ENCODE results near the gene FOXJ1.

The FOXJ1 gene

GRCh38 chr17:76122431-76123190 is 18.4 kb downstream of the FOXJ1 start:
- TF ChIP-seq, protein P1, sequence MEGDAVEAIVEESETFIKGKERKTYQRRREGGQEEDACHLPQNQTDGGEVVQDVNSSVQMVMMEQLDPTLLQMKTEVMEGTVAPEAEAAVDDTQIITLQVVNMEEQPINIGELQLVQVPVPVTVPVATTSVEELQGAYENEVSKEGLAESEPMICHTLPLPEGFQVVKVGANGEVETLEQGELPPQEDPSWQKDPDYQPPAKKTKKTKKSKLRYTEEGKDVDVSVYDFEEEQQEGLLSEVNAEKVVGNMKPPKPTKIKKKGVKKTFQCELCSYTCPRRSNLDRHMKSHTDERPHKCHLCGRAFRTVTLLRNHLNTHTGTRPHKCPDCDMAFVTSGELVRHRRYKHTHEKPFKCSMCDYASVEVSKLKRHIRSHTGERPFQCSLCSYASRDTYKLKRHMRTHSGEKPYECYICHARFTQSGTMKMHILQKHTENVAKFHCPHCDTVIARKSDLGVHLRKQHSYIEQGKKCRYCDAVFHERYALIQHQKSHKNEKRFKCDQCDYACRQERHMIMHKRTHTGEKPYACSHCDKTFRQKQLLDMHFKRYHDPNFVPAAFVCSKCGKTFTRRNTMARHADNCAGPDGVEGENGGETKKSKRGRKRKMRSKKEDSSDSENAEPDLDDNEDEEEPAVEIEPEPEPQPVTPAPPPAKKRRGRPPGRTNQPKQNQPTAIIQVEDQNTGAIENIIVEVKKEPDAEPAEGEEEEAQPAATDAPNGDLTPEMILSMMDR (IDR thresholded peaks at IDR 0.05; ENCODE audit: insufficient read depth, low read length, poor library complexity, severe bottlenecking), result no peak
- DNase-seq (ENCODE audit: extremely low read depth, insufficient read length), result no peak
- Histone ChIP-seq H3K36me3 (ENCODE audit: control insufficient read depth, insufficient read depth, low read length) (no peaks in the 10 kb centered on the region), H3K4me3 (replicated peaks; ENCODE audit: low read depth, low read length) (no peak overlapping the region), H3K27me3 (replicated peaks; ENCODE audit: control insufficient read depth, insufficient read depth, low read length) (no peaks in the 10 kb centered on the region)

DNA sequence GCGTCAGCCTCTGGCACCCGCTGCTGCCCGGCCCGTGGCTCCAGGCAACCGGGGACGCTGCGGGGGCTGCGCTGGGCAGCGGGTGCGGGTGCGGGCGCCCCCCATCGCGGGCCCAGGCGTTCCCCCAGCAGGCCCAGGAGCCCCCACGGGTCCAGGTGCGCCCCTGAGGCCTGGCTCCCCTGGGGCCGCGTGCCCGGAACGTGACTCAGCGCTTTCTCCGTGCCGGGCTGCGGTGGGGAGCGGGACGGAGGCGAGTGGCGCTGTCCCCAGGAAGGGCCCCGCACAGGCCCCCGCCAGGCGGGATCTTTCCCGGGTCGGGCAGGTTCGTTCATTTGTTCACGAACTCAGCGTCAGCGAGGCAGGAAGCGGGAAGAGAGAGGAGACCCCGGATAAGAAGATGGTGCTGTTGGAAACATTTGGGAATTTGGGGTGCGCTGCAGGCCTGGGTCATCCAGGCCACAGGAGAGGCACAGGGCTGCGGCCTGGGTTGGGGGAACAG is 19.1 kb downstream of the FOXJ1 start:
- Histone ChIP-seq H3K4me3 (replicated peaks; ENCODE audit: low read depth, low read length) (peak overlapping the region; percentile 54), H3K27me3 (replicated peaks; ENCODE audit: control insufficient read depth, insufficient read depth, low read length) (no peaks in the 10 kb centered on the region), H3K36me3 (ENCODE audit: control insufficient read depth, insufficient read depth, low read length) (no peaks in the 10 kb centered on the region)
- no peak for DNase-seq (ENCODE audit: extremely low read depth, insufficient read length)
- TF ChIP-seq, protein P1 (IDR thresholded peaks at IDR 0.05; ENCODE audit: insufficient read depth, low read length, poor library complexity, severe bottlenecking), result no peak

GRCh38 chr17:76120658-76121008 is 20.4 kb downstream of the FOXJ1 start:
- no peak for DNase-seq (ENCODE audit: extremely low read depth, insufficient read length)
- TF ChIP-seq, protein P1 (IDR thresholded peaks at IDR 0.05; ENCODE audit: insufficient read depth, low read length, poor library complexity, severe bottlenecking), result no peak
- Histone ChIP-seq H3K27me3 (replicated peaks; ENCODE audit: control insufficient read depth, insufficient read depth, low read length) (no peaks in the 10 kb centered on the region), H3K4me3 (replicated peaks; ENCODE audit: low read depth, low read length) (no peak overlapping the region), H3K36me3 (ENCODE audit: control insufficient read depth, insufficient read depth, low read length) (no peaks in the 10 kb centered on the region)

DNA sequence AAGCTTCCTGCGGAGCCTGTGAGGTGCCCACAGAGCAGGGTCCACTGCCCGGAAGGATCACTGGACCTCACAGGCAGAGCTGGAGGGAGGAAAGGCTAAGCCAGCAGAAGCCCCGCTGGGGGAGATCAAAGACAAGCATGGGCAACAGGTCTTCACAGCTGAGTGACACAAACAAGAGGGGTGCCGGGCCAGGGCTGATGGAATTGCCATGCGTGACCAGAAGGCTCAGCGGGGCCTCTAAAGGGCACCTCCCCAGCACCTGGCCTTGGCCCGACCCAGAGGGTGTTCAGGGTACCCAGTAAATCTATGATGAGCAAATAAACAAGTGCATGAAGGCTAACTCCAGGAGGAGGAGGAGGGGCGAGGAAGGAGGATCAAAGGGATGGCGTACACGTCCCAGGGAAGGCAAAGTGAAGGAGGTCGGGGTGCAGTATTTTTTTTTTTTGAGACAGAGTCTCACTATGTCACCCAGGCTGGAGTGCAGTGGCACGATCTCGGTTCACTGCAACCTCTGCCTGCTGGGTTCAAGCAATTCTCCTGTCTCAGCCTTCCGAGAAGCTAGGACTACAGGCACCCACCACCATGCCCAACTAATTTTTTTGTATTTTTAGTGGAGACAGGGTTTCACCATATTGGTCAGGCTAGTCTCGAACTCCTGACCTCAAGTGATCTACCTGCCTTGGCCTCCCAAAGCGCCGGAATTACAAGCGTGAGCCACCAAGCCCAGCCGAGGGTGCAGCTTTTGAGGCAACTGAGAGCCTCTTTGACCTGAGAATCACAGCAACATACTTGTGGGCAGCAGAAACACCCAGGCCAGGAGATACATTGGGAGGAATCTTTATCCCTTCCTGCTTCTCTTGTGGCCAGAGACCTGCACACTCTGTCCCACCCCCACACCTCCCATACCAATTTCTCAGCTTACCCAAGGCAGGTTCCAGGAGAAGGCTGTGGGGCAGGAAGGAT is 21.4 kb downstream of the FOXJ1 start:
- TF ChIP-seq, protein P1 (IDR thresholded peaks at IDR 0.05; ENCODE audit: insufficient read depth, low read length, poor library complexity, severe bottlenecking), result no peak
- DNase-seq (ENCODE audit: extremely low read depth, insufficient read length), result no peak

GRCh38 chr17:76115138-76115754 is 25.8 kb downstream of the FOXJ1 start:
- Histone ChIP-seq H3K27me3 (replicated peaks; ENCODE audit: control insufficient read depth, insufficient read depth, low read length) (no peaks in the 10 kb centered on the region), H3K4me3 (replicated peaks; ENCODE audit: low read depth, low read length) (no peak overlapping the region), H3K36me3 (ENCODE audit: control insufficient read depth, insufficient read depth, low read length) (no peaks in the 10 kb centered on the region)
- TF ChIP-seq, protein P1 (IDR thresholded peaks at IDR 0.05; ENCODE audit: insufficient read depth, low read length, poor library complexity, severe bottlenecking), result no peak
- no peak for DNase-seq (ENCODE audit: extremely low read depth, insufficient read length)

More for the DNA sequence above, 21.4 kb downstream of the FOXJ1 start:
- Histone ChIP-seq H3K4me3 (replicated peaks; ENCODE audit: low read depth, low read length) (no peak overlapping the region), H3K36me3 (ENCODE audit: control insufficient read depth, insufficient read depth, low read length) (no peaks in the 10 kb centered on the region), H3K27me3 (replicated peaks; ENCODE audit: control insufficient read depth, insufficient read depth, low read length) (no peaks in the 10 kb centered on the region)
